Kidney (tissue), 14 donors: ENCODE data around the gene G3BP1. TPM values are rescaled to one million over a fixed set of nuclear protein-coding genes. Genes with fewer than 3 reads are reported as not detected.

Experiments
- DNase-seq, 5 donors: peaks; one replicate each; pipeline ENCODE4 v3.0.0-alpha.2; 2013 to 2020
- FAIRE-seq: peaks from 2 replicates; lab custom pipeline; 2012; peaks lifted over from hg19 to GRCh38; lab: Jason Lieb, UNC
- H3K27ac ChIP-seq, 2 donors: one replicate each; pipeline ENCODE4 v1.7.0; 2013; ENCODE audit warnings: low read depth in 2 of 2, low read length in 2 of 2, inconsistent platforms in 1 of 2
- H3K27me3 ChIP-seq: one replicate; pipeline ENCODE4 v1.7.1; 2013; ENCODE audit warnings: low read length, inconsistent platforms; ENCODE audit not compliant: control insufficient read depth, insufficient read depth
- H3K36me3 ChIP-seq, 3 donors: one replicate each; pipeline versions ENCODE4 v1.7.0 to v1.7.1; 2013; ENCODE audit warnings: low read length in 3 of 3, control low read depth in 1 of 3, inconsistent platforms in 1 of 3; ENCODE audit not compliant: insufficient read depth in 3 of 3, control insufficient read depth in 2 of 3
- H3K4me1 ChIP-seq, 3 donors: one replicate each; pipeline versions ENCODE4 v1.7.0 to v1.7.1; 2013; ENCODE audit warnings: low read length in 3 of 3, inconsistent platforms in 1 of 3, low read depth in 1 of 3; ENCODE audit not compliant: control insufficient read depth in 2 of 3, insufficient read depth in 2 of 3
- H3K4me3 ChIP-seq, 3 donors: one replicate each; pipeline versions ENCODE4 v1.7.0 to v1.8.1; 2013; ENCODE audit warnings: low read length in 3 of 3, control low read depth in 1 of 3, inconsistent platforms in 1 of 3
- H3K9ac ChIP-seq, 3 donors: one replicate each; pipeline versions ENCODE4 v1.7.0 to v1.7.1; 2013; ENCODE audit warnings: low read length in 3 of 3, control low read depth in 1 of 3, inconsistent platforms in 1 of 3
- H3K9me3 ChIP-seq, 3 donors: one replicate each; pipeline versions ENCODE4 v1.7.0 to v1.7.1; 2013; ENCODE audit warnings: low read length in 3 of 3, control low read depth in 1 of 3, inconsistent platforms in 1 of 3; ENCODE audit not compliant: control insufficient read depth in 2 of 3, insufficient read depth in 1 of 3
- intact Hi-C: fragments of 100-400 bp; cut with DNase I; formaldehyde crosslinking; loops from one replicate; pipeline ENCODE4 v1.11.1; 2022
- polyA plus RNA-seq: library from polyadenylated mRNA; stranded (reverse); fragments of 350-450 nt; fragmentation: Illumina TruSeq; extraction: RNeasy Lipid Tissue Mini Kit (QIAGEN cat#74804); gene quantifications from one replicate; pipeline ENCODE4 v1.2.3, GENCODE V29; 2014; ENCODE audit warnings: low read depth, low replicate concordance; ENCODE audit not compliant: insufficient read depth
- total RNA-seq: library from RNA; stranded (reverse); fragmentation: NEBNext Ultra II Directional; extraction: Animal tissue kit (Norgen Biotek cat#: 25700); gene quantifications from one replicate; pipeline ENCODE4 v1.2.1, GENCODE V29; 2021
- TF ChIP-seq, protein P1 (sequence below): IDR thresholded peaks from 3 replicates; pipeline ENCODE4 v1.5.1; 2012; ENCODE audit warnings: mild to moderate bottlenecking, moderate library complexity, borderline replicate concordance; ENCODE audit not compliant: insufficient read depth; ENCODE audit errors: extremely low read depth
- donor health status: control.
- donor health status: control.
- donor health status: control.
- donor health status: control.
- donor health status: control.
- donor health status: DM: yes; HTN: yes; CAD: no.
- donor health status: Normal renal cell carcinoma (clear cell type).

Gene G3BP1
- total and polyA plus RNA-seq, 2 donors from 2014 or later: 34.2 to 165 TPM

DNA sequence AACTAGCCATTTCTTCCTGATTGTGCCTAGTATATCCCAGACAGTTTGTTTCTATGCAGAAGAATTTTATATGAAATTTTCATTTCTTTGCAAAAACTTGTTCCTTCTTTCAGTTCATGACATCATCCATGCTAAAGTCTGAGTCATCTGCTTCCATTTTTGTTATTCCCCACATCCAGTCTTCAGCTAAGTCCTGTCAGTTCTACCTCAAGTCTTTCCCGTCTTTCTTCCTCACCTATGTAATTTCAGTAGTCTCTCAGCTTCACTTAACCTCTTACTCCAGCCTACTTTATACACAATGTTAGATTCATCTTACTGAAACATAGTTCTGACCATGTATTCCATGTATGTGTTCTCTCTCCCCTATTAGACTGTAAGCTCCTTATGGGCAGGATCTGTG lies 39.1 kb downstream of the G3BP1 start:
- Histone ChIP-seq H3K36me3 (peaks cover 3 to 14% (median 13%) of the 10 kb centered on the region in 3 donors), H3K9me3 (no peaks in the 10 kb centered on the region), H3K27me3 (no peaks in the 10 kb centered on the region), H3K9ac (no peak overlapping the region), H3K27ac (no peak overlapping the region), H3K4me1 (peaks cover 0 to 4% (median 2%) of the 10 kb centered on the region in 3 donors), H3K4me3 (no peak overlapping the region)
- TF ChIP-seq, protein P1, sequence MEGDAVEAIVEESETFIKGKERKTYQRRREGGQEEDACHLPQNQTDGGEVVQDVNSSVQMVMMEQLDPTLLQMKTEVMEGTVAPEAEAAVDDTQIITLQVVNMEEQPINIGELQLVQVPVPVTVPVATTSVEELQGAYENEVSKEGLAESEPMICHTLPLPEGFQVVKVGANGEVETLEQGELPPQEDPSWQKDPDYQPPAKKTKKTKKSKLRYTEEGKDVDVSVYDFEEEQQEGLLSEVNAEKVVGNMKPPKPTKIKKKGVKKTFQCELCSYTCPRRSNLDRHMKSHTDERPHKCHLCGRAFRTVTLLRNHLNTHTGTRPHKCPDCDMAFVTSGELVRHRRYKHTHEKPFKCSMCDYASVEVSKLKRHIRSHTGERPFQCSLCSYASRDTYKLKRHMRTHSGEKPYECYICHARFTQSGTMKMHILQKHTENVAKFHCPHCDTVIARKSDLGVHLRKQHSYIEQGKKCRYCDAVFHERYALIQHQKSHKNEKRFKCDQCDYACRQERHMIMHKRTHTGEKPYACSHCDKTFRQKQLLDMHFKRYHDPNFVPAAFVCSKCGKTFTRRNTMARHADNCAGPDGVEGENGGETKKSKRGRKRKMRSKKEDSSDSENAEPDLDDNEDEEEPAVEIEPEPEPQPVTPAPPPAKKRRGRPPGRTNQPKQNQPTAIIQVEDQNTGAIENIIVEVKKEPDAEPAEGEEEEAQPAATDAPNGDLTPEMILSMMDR: no peak
- FAIRE-seq (no peak), DNase-seq (no peak)
- intact Hi-C loops: no loop called here

DNA sequence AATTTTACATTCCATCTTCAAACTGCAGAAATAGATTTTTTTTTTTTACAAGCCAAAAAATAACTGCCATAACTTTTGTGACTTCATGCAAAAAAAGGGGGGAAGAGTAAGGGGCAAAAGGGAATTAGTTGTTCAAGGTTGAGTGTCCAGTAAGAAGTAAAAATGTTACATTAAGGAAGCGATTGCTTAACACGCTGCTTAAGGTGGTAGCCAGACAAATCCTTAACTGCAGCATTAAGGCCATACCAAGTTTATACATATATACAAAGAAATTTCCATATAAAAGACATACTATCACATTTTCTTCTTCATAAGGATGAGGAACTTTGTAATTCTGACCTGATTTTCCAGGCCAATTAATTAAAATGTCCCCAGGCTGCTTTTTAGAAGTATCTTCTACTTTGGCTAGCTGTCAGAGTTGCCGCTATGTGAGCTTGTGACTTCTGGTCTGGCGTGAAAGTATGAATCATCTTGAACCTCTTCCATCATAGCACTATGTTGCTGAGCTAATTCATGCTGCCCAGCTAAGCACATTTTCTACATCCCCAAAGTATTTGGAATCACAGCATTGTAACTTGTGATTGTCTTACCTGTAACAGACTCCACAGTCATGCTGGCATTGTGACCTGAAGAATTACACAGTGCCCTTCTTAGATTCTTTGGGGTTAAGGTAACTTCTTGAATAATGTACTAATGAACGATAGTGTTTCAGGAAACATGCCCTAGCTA lies 40.0 kb downstream of the G3BP1 start:
- Histone ChIP-seq H3K9ac (no peak overlapping the region), H3K4me3 (no peak overlapping the region), H3K27ac (no peak overlapping the region), H3K36me3 (peaks cover 3 to 13% (median 10%) of the 10 kb centered on the region in 3 donors), H3K27me3 (no peaks in the 10 kb centered on the region), H3K4me1 (peaks cover 0 to 4% (median 2%) of the 10 kb centered on the region in 3 donors), H3K9me3 (no peaks in the 10 kb centered on the region)
- FAIRE-seq (no peak), DNase-seq (no peak)
- intact Hi-C loops: no loop called here
- TF ChIP-seq, protein P1: no peak

DNA sequence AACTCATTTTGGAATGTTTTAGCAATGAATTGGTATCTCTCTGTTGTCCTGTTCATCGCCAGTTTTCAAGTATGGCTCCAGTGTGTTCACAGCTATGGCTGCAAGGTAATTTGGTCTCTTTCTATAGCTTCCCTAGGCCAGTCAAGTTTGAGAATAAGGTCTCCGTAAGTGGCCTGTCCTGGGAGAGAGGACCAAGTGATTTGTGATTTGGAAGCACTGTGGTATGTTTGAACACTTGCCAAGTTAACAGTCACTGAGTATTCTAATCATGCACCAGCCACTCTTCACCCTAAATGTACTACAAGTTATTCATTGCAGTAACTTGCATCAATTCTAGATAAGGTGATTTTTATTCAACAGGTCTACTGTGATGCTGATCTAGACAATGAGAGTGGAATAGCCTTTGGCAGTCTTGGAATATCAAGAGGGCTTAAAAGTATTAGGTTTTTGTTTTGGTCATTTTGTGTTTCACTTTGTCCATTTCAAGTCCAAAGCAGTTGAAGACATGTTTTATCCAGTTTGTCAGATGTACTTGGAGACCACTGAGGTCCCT lies 41.1 kb downstream of the G3BP1 start:
- TF ChIP-seq, protein P1: no peak
- no peak overlapping the region for H3K9ac ChIP-seq
- no peaks in the 10 kb centered on the region for H3K9me3 ChIP-seq
- DNase-seq (peak in 1 of 5 donors; percentile 14), FAIRE-seq (no peak)
- H3K36me3 ChIP-seq: peaks cover 3 to 13% (median 10%) of the 10 kb centered on the region in 3 donors
- peaks cover 0 to 4% (median 2%) of the 10 kb centered on the region in 3 donors for H3K4me1 ChIP-seq
- intact Hi-C loops: no loop called here
- H3K4me3 ChIP-seq: no peak overlapping the region
- no peak overlapping the region for H3K27ac ChIP-seq
- H3K27me3 ChIP-seq: no peaks in the 10 kb centered on the region
